NCI-H774 (cell line): Measurements from ENCODE around the gene PTGER1.
A peak's percentile ranks its signal among the peaks of the same experiment; 100 is the strongest.
"Not testable (repeated sequence)": the region's sequence is repeated elsewhere in the genome, so short reads cannot be mapped to it uniquely, and the experiment has no call there.

ENCODE experiments used
- DNase-seq: peaks from one replicate; lab custom pipeline; 2025; lab: John Stamatoyannopoulos, UW

PTGER1 gene, protein sequence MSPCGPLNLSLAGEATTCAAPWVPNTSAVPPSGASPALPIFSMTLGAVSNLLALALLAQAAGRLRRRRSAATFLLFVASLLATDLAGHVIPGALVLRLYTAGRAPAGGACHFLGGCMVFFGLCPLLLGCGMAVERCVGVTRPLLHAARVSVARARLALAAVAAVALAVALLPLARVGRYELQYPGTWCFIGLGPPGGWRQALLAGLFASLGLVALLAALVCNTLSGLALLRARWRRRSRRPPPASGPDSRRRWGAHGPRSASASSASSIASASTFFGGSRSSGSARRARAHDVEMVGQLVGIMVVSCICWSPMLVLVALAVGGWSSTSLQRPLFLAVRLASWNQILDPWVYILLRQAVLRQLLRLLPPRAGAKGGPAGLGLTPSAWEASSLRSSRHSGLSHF

DNA sequence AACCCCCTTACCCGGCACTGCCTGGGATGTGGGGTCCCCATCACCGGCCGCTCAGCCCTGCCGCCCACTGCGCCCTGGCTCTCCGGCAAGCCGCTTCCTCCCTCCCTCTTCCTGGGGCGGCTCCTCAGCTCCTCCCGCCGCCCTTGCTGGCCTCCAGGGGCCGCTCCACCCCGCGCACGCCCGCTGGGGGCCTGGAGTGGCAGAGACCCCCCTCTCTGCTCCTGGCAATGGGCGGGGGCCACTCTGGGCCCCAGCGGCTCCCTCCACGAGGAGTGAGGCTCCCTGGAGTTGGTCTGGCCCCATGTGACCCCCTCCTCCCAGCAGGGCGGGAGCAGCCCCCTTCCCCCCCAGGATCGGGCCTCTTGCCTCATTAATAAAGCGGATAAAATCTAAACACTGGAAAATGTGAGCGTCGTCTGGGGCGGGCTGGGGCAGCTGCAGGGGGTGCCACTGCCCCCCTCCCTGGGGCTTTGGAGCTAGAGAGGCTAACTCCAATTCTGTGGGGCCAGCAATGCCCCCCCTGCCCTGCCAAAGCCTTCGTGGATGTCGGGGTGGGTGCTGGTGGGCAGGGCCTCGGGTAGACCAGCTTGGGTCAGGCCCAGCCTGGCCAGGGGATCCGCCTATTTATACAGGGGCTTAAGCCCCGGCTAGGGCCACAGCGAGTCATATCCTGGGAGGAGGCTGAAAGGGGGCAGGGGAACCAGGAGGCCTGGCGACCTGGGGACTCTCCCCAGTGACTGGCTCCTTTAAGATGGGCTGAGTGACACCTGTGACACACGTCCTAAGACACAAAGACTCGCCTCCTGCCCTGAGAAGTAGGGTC is at the start of gene PTGER1:
PTGER1 (minus strand) TSS at position 104 of the 823 bp plus-strand sequence. CDS start 1,034 bp downstream, outside the sequence.
- DNase-seq = no peak

GRCh38 chr19:14520543-14520942 is 45.4 kb upstream of the PTGER1 start:
- no peak for DNase-seq

DNA sequence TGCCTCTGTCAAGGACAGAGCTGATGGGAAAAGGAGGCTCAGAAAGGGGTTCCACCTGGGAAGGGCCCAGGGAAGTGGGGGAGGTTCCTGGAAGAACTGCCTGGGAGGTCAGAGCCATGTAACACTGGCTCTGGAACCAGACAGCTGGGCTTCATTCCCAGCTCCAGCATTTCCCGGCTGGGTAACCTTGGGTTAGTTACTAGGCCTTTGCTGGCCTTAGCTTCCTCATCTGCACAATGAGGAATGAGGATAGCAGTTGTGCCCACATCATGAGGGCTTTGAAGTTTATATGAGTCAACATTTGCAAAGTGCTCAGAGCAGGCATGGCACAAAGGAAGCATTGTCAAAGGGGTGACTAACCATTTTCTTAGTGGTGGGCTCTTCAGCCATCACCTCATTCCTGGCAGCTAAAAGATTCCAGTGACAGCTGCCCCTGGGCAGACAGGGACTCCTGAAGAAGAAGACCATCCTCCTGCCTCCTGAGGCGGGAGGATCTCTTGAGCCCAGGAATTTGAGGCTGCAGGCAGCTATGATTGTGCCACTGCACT is 44.8 kb upstream of the PTGER1 start:
- DNase-seq = no peak

DNA sequence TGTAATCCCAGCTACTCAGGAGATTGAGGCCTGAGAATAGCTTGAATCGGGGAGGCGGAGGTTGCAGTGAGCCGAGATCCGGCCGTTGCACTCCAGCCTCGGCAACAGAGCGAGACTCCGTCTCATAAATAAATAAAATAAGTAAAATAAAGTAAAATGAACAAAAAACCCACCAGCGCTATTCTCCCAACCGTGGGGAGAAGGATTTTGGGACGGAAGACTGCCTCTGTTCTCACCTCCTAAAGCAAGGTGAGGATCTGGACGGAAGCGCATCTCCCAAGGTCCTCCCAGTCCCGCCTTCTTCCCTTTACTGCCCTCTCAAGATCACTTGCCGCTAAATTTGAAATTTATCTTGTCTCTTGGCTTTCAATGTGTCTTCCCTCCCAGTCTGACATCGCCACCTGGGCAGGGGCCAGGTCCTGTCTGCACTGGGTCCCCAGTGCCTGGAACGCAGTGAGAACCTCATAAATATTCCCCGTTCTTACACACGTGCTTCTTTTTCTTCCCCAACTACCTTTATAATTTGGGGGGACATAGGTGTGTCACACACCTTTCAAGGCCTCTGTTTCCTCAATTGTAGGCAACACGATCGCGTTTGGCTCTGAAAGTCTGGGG is 44.2 kb upstream of the PTGER1 start:
- DNase-seq = no peak

GRCh38 chr19:14517840-14518505 is 42.8 kb upstream of the PTGER1 start, which contains the start of gene DNAJB1:
DNAJB1 (minus strand) TSS chr19:14518397; CDS start chr19:14518349, 48 bp downstream.
- peak; percentile 54 for DNase-seq

GRCh38 chr19:14517446-14517839 is 42.3 kb upstream of the PTGER1 start:
- DNase-seq = no peak

DNA sequence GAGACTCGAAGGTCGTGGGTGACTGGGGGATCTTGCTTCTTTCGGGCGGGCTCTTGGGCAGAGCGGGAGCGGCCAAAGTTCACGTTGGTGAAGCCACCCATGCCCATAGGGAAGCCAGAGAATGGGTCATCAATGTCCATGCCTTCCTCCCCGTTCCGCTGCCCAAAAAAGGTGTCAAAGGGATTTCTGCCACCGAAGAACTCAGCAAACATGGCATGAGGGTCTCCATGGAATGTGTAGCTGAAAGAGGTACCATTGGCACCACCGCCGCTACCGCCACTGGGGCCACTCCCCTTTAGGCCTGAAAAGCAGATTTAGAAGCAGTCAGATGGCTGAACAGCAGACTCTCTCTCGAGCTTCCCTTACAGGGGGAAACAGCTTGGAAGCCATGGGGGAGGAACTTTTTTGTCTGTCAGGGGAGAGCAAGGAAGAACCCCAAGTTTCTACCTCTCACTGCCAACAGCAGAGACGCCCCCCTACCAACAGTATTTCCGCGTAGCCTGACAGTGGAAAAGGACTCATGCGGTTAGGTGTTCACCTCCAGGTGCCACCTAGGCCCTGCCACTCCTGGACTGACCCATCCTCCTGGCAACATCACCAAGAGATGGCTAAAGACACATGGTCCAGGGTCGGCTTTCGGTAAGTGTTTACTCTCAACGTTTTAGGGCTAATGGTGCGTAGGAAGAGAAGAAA is 41.7 kb upstream of the PTGER1 start:
- DNase-seq = no peak

DNA sequence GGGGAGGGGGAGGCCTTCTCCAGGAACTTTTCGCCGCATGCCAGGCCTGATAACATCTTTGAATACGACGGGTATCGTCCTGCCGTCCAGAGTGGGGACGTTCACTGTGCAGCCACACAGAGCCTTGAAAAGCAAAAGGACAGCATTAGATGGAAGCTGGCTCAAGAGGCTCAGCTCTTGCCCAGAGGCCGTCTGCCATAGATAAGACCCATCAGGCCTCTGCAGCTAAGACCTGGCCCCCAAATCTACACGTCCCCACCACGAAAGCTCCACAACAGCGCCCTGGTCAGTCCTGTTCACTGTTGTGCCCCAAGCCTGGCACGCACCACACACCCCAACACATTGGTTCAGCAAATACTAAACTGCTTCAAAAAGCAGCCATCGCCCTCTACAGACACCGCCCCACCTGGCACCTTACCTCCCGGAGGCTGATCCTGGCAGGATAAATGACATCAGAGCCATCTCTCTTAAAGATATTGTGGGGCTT is 40.9 kb upstream of the PTGER1 start:
- no peak for DNase-seq

- no peak for DNase-seq
Observed at GRCh38 chr19:14515501-14516047, 40.4 kb upstream of the PTGER1 start.

GRCh38 chr19:14514215-14514863 is 39.2 kb upstream of the PTGER1 start:
- DNase-seq = no peak

- no peak for DNase-seq
Observed at GRCh38 chr19:14512406-14512961, 37.3 kb upstream of the PTGER1 start.

- DNase-seq = no peak
Observed at GRCh38 chr19:14511229-14511593, 36.1 kb upstream of the PTGER1 start.

GRCh38 chr19:14510311-14511228 is 35.4 kb upstream of the PTGER1 start:
- no peak for DNase-seq

GRCh38 chr19:14507704-14508542 is 32.8 kb upstream of the PTGER1 start:
- DNase-seq = no peak

GRCh38 chr19:14505488-14506239 is 30.5 kb upstream of the PTGER1 start:
- DNase-seq = no peak

GRCh38 chr19:14504575-14504974 is 29.4 kb upstream of the PTGER1 start:
- DNase-seq = not testable (repeated sequence)

- DNase-seq = no peak
Observed at GRCh38 chr19:14503285-14503684, 28.1 kb upstream of the PTGER1 start.
